ENCODE data around the gene NRIP2.

The NRIP2 gene

DNA sequence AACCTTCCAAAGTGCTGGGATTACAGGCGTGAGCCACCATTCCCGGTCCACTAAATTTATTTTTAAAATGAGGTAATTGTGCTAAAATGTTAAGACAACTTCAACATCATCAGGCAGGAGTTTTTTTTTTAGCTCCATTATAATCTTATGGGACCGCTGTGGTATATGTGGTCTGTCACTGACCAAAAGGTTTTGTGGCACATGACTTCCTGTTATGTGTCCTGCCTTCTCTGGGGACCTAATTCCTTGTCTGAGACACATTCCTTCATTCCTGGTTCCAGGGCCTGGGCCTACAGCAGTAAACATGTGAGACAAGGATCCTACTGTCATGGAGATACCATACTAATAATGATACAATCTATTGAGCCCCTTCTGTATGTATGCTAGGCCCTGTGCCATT is 17.1 kb upstream of the NRIP2 start:
- ATAC-seq: no peak
- TF ChIP-seq ISL1 (CRISPR knock-in tag; IDR thresholded peaks at IDR 0.05) (no peak), ZNF8 (CRISPR knock-in tag; IDR thresholded peaks at IDR 0.05) (no peak), CSDC2 (CRISPR knock-in tag; IDR thresholded peaks at IDR 0.05) (no peak), ESRRG (CRISPR knock-in tag; IDR thresholded peaks at IDR 0.05) (no peak), TOX (CRISPR knock-in tag; IDR thresholded peaks at IDR 0.05; ENCODE audit: borderline replicate concordance) (no peak), PPARA (CRISPR knock-in tag; IDR thresholded peaks at IDR 0.05; ENCODE audit: borderline replicate concordance) (no peak), ZNF70 (CRISPR knock-in tag; IDR thresholded peaks at IDR 0.05) (no peak), ZFP30 (CRISPR knock-in tag; IDR thresholded peaks at IDR 0.05) (no peak), SNAI2 (CRISPR knock-in tag; IDR thresholded peaks at IDR 0.05) (no peak)
- TF ChIP-seq, protein P1, sequence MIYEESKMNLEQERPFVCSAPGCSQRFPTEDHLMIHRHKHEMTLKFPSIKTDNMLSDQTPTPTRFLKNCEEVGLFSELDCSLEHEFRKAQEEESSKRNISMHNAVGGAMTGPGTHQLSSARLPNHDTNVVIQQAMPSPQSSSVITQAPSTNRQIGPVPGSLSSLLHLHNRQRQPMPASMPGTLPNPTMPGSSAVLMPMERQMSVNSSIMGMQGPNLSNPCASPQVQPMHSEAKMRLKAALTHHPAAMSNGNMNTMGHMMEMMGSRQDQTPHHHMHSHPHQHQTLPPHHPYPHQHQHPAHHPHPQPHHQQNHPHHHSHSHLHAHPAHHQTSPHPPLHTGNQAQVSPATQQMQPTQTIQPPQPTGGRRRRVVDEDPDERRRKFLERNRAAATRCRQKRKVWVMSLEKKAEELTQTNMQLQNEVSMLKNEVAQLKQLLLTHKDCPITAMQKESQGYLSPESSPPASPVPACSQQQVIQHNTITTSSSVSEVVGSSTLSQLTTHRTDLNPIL (CRISPR knock-in tag; IDR thresholded peaks at IDR 0.05; ENCODE audit: low read depth): no peak
- TF ChIP-seq, protein P2, sequence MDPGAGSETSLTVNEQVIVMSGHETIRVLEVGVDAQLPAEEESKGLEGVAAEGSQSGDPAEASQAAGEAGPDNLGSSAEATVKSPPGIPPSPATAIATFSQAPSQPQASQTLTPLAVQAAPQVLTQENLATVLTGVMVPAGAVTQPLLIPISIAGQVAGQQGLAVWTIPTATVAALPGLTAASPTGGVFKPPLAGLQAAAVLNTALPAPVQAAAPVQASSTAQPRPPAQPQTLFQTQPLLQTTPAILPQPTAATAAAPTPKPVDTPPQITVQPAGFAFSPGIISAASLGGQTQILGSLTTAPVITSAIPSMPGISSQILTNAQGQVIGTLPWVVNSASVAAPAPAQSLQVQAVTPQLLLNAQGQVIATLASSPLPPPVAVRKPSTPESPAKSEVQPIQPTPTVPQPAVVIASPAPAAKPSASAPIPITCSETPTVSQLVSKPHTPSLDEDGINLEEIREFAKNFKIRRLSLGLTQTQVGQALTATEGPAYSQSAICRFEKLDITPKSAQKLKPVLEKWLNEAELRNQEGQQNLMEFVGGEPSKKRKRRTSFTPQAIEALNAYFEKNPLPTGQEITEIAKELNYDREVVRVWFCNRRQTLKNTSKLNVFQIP (CRISPR knock-in tag; IDR thresholded peaks at IDR 0.05; ENCODE audit: borderline replicate concordance, low read depth): no peak
- TF ChIP-seq, protein P3, sequence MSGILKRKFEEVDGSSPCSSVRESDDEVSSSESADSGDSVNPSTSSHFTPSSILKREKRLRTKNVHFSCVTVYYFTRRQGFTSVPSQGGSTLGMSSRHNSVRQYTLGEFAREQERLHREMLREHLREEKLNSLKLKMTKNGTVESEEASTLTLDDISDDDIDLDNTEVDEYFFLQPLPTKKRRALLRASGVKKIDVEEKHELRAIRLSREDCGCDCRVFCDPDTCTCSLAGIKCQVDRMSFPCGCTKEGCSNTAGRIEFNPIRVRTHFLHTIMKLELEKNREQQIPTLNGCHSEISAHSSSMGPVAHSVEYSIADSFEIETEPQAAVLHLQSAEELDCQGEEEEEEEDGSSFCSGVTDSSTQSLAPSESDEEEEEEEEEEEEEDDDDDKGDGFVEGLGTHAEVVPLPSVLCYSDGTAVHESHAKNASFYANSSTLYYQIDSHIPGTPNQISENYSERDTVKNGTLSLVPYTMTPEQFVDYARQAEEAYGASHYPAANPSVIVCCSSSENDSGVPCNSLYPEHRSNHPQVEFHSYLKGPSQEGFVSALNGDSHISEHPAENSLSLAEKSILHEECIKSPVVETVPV (CRISPR knock-in tag; IDR thresholded peaks at IDR 0.05): no peak

DNA sequence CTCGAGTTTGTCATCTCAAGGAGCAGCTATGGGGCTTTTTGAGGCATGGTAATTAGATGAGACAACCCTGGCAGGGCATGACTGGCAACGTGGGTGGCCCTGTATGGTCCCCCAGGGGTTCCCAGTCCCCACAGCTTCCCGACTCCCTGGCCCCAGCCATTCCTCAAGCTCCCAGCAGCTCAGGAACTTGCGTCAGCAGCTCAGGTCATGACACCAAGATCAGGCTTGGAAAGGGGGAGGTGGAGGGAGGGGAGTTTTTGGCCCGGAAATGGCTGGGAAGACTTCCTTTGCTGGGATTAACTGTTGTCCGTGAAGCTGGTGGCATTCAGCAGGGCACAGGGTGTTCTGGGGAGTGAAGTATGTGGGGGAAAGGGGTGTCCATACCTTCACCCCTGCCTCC is 10.4 kb upstream of the NRIP2 start:
- no peak for ATAC-seq
- TF ChIP-seq TCF4 (CRISPR knock-in tag; IDR thresholded peaks at IDR 0.05; ENCODE audit: borderline replicate concordance) (no peak), ZFP3 (CRISPR knock-in tag; IDR thresholded peaks at IDR 0.05) (no peak), ZC3H10 (CRISPR knock-in tag; IDR thresholded peaks at IDR 0.05) (no peak), GLIS3 (CRISPR knock-in tag; IDR thresholded peaks at IDR 0.05) (no peak), ISL1 (CRISPR knock-in tag; IDR thresholded peaks at IDR 0.05) (no peak), ZFP30 (CRISPR knock-in tag; IDR thresholded peaks at IDR 0.05) (no peak), ZNF565 (CRISPR knock-in tag; conservative IDR thresholded peaks at IDR 0.05; ENCODE audit: low read depth) (no peak), CSDC2 (CRISPR knock-in tag; IDR thresholded peaks at IDR 0.05) (no peak), PPARA (CRISPR knock-in tag; IDR thresholded peaks at IDR 0.05; ENCODE audit: borderline replicate concordance) (no peak), OSR1 (CRISPR knock-in tag; IDR thresholded peaks at IDR 0.05) (no peak), TOX (CRISPR knock-in tag; IDR thresholded peaks at IDR 0.05; ENCODE audit: borderline replicate concordance) (no peak), BACH2 (CRISPR knock-in tag; IDR thresholded peaks at IDR 0.05; ENCODE audit: borderline replicate concordance) (no peak), SNAI2 (CRISPR knock-in tag; IDR thresholded peaks at IDR 0.05) (no peak), ESRRG (CRISPR knock-in tag; IDR thresholded peaks at IDR 0.05) (no peak), ZNF8 (CRISPR knock-in tag; IDR thresholded peaks at IDR 0.05) (no peak), ZNF70 (CRISPR knock-in tag; IDR thresholded peaks at IDR 0.05) (no peak)
- TF ChIP-seq, protein P4, sequence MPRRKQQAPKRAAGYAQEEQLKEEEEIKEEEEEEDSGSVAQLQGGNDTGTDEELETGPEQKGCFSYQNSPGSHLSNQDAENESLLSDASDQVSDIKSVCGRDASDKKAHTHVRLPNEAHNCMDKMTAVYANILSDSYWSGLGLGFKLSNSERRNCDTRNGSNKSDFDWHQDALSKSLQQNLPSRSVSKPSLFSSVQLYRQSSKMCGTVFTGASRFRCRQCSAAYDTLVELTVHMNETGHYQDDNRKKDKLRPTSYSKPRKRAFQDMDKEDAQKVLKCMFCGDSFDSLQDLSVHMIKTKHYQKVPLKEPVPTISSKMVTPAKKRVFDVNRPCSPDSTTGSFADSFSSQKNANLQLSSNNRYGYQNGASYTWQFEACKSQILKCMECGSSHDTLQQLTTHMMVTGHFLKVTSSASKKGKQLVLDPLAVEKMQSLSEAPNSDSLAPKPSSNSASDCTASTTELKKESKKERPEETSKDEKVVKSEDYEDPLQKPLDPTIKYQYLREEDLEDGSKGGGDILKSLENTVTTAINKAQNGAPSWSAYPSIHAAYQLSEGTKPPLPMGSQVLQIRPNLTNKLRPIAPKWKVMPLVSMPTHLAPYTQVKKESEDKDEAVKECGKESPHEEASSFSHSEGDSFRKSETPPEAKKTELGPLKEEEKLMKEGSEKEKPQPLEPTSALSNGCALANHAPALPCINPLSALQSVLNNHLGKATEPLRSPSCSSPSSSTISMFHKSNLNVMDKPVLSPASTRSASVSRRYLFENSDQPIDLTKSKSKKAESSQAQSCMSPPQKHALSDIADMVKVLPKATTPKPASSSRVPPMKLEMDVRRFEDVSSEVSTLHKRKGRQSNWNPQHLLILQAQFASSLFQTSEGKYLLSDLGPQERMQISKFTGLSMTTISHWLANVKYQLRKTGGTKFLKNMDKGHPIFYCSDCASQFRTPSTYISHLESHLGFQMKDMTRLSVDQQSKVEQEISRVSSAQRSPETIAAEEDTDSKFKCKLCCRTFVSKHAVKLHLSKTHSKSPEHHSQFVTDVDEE (CRISPR knock-in tag; IDR thresholded peaks at IDR 0.05): no peak
- TF ChIP-seq, protein P3 (CRISPR knock-in tag; IDR thresholded peaks at IDR 0.05): no peak
- TF ChIP-seq, protein P1 (CRISPR knock-in tag; IDR thresholded peaks at IDR 0.05; ENCODE audit: low read depth): no peak
- TF ChIP-seq, protein P5, sequence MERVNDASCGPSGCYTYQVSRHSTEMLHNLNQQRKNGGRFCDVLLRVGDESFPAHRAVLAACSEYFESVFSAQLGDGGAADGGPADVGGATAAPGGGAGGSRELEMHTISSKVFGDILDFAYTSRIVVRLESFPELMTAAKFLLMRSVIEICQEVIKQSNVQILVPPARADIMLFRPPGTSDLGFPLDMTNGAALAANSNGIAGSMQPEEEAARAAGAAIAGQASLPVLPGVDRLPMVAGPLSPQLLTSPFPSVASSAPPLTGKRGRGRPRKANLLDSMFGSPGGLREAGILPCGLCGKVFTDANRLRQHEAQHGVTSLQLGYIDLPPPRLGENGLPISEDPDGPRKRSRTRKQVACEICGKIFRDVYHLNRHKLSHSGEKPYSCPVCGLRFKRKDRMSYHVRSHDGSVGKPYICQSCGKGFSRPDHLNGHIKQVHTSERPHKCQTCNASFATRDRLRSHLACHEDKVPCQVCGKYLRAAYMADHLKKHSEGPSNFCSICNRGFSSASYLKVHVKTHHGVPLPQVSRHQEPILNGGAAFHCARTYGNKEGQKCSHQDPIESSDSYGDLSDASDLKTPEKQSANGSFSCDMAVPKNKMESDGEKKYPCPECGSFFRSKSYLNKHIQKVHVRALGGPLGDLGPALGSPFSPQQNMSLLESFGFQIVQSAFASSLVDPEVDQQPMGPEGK (CRISPR knock-in tag; IDR thresholded peaks at IDR 0.05; ENCODE audit: borderline replicate concordance): no peak
